Fibroblast of lung (primary cell): ENCODE data around the gene C14orf119. TPM values are rescaled to one million over a fixed set of nuclear protein-coding genes. Genes with fewer than 3 reads are reported as not detected.

Source experiments
- DNase-seq, 2 donors: peaks; one replicate each; pipeline versions ENCODE4 v3.0.0 to v3.0.0-alpha.2; 2010; ENCODE audit warnings: low read depth in 2 of 2
- H2AFZ ChIP-seq: 2 replicates; pipeline ENCODE4 v1.5.1; 2012; ENCODE audit warnings: low read length, control low read depth, inconsistent platforms
- H3K27ac ChIP-seq: 2 replicates; pipeline ENCODE4 v1.5.1; 2011; ENCODE audit warnings: low read length, control low read depth; ENCODE audit not compliant: insufficient read depth
- H3K27me3 ChIP-seq: 2 replicates; pipeline ENCODE4 v1.5.1; 2011; ENCODE audit warnings: mild to moderate bottlenecking, low read length; ENCODE audit not compliant: control insufficient read depth, insufficient read depth
- H3K36me3 ChIP-seq: 2 replicates; pipeline ENCODE4 v1.5.1; 2011; ENCODE audit warnings: low read length; ENCODE audit not compliant: control insufficient read depth, insufficient read depth
- H3K4me1 ChIP-seq: 2 replicates; pipeline ENCODE4 v1.5.1; 2011; ENCODE audit warnings: low read length; ENCODE audit not compliant: control insufficient read depth, insufficient read depth; ENCODE audit errors: extremely low read depth
- H3K4me2 ChIP-seq: 2 replicates; pipeline ENCODE4 v1.5.1; 2011; ENCODE audit warnings: low read length, control low read depth; ENCODE audit not compliant: insufficient read depth; ENCODE audit errors: extremely low read depth
- H3K4me3 ChIP-seq, 4 experiments: fragments of 200-600 bp in 1 of 4; sonication (generic) in 1 of 4; replicated peaks in 1 of 4; 2 replicates each; pipeline ENCODE4 v1.5.1; 2011 to 2016; ENCODE audit warnings: low read length in 4 of 4, low read depth in 3 of 4, mild to moderate bottlenecking in 3 of 4, control low read depth in 2 of 4, inconsistent platforms in 1 of 4, mixed read lengths in 1 of 4; ENCODE audit not compliant: insufficient read depth in 1 of 4; ENCODE audit errors: control extremely low read depth in 1 of 4
- H3K79me2 ChIP-seq: 2 replicates; pipeline ENCODE4 v1.5.1; 2012; ENCODE audit warnings: mild to moderate bottlenecking, low read length, inconsistent platforms; ENCODE audit not compliant: control insufficient read depth, insufficient read depth
- H3K9ac ChIP-seq: 2 replicates; pipeline ENCODE4 v1.5.1; 2011; ENCODE audit warnings: mild to moderate bottlenecking, low read length, control low read depth; ENCODE audit not compliant: insufficient read depth
- H3K9me3 ChIP-seq: 2 replicates; pipeline ENCODE4 v1.5.1; 2012; ENCODE audit warnings: low read depth, low read length; ENCODE audit not compliant: control insufficient read depth, insufficient read depth
- H4K20me1 ChIP-seq: 2 replicates; pipeline ENCODE4 v1.5.1; 2011; ENCODE audit warnings: low read length; ENCODE audit not compliant: control insufficient read depth, insufficient read depth; ENCODE audit errors: extremely low read depth
- EZH2 ChIP-seq: IDR thresholded peaks from 2 replicates; pipeline ENCODE4 v1.5.1; 2012; ENCODE audit warnings: low read length, control low read depth, mild to moderate bottlenecking; ENCODE audit errors: missing control alignments
- polyA plus RNA-seq, 2 donors: library from polyadenylated mRNA; depleted of rRNA in 1 of 2; stranded (reverse) in 1 of 2; unstranded in 1 of 2; fragments of >200 nt; gene quantifications; 2 replicates each; pipeline ENCODE4 v1.2.1, GENCODE V29; 2011 to 2012; ENCODE audit warnings: missing spikeins in 1 of 2
- total RNA-seq: library from RNA; depleted of rRNA; stranded (reverse); fragments of >200 nt; gene quantifications from 2 replicates; pipeline ENCODE4 v1.2.1, GENCODE V29; 2014
- TF ChIP-seq, protein P1 (sequence below), 2 donors: IDR thresholded peaks in 1 of 2; conservative IDR thresholded peaks in 1 of 2; 1 replicate in 1 of 2; 2 replicates in 1 of 2; pipeline ENCODE4 v1.5.1; 2011 to 2012; ENCODE audit warnings: low read length in 2 of 2, control low read depth in 1 of 2, inconsistent platforms in 1 of 2, low read depth in 1 of 2, mild to moderate bottlenecking in 1 of 2

The C14orf119 gene
- total and polyA plus RNA-seq, 2 donors (not counting 1 experiment from before 2014, with no cell fraction given) = 55.0 to 115 TPM

DNA sequence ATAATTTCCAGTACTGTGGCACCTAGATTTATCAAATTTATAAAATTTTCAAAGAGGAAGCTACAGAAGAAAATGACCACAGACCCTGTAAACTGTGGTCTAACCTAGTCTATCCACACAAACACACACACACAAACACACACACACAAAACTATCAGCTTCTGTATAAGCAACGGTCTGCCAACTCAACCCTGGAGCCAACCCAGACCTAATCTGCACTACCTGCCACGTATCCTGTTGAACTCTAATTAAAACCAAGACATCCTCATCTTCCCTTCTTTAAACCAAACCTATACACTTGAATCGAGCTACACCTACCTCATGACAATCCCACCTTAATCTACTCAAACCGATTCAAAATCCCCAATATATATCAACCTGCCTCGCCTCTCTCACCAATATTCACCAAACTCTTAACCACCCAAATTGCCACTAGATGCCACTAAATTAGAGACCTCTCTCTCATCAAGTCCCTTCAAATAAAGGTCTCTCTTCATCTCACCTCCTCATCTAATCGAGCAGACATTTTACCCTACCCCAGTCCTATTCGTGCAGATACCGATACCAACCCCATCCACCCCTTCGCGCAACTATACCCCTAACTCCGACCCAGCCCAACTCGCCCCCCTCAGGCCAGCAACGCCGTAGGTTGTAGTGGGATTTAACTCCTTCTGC, 1.2 kb upstream of the C14orf119 start:
- no peak overlapping the region for H2AFZ ChIP-seq
- H3K36me3 ChIP-seq = peaks cover 15% of the 10 kb centered on the region
- H3K79me2 ChIP-seq = peaks cover 76% of the 10 kb centered on the region
- no peak for DNase-seq
- H3K9ac ChIP-seq = peak overlapping the region; percentile 99
- peak overlapping the region; percentile 79 to 93 (median 87) for H3K4me3 ChIP-seq
- no peaks in the 10 kb centered on the region for H3K27me3 ChIP-seq
- H3K27ac ChIP-seq = peak overlapping the region; percentile 98
- peak overlapping the region; percentile 92 for H3K4me2 ChIP-seq
- no peak for TF ChIP-seq EZH2
- TF ChIP-seq, protein P1, sequence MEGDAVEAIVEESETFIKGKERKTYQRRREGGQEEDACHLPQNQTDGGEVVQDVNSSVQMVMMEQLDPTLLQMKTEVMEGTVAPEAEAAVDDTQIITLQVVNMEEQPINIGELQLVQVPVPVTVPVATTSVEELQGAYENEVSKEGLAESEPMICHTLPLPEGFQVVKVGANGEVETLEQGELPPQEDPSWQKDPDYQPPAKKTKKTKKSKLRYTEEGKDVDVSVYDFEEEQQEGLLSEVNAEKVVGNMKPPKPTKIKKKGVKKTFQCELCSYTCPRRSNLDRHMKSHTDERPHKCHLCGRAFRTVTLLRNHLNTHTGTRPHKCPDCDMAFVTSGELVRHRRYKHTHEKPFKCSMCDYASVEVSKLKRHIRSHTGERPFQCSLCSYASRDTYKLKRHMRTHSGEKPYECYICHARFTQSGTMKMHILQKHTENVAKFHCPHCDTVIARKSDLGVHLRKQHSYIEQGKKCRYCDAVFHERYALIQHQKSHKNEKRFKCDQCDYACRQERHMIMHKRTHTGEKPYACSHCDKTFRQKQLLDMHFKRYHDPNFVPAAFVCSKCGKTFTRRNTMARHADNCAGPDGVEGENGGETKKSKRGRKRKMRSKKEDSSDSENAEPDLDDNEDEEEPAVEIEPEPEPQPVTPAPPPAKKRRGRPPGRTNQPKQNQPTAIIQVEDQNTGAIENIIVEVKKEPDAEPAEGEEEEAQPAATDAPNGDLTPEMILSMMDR (conservative IDR thresholded peaks at IDR 0.05 in 1 of 2, IDR thresholded peaks at IDR 0.05 in 1 of 2; ENCODE audit: low read depth in 1 of 2, low read length in 2 of 2) = peak; percentile 27
- H3K9me3 ChIP-seq = no peaks in the 10 kb centered on the region
- H4K20me1 ChIP-seq = no peaks in the 10 kb centered on the region
- H3K4me1 ChIP-seq = no peaks in the 10 kb centered on the region

DNA sequence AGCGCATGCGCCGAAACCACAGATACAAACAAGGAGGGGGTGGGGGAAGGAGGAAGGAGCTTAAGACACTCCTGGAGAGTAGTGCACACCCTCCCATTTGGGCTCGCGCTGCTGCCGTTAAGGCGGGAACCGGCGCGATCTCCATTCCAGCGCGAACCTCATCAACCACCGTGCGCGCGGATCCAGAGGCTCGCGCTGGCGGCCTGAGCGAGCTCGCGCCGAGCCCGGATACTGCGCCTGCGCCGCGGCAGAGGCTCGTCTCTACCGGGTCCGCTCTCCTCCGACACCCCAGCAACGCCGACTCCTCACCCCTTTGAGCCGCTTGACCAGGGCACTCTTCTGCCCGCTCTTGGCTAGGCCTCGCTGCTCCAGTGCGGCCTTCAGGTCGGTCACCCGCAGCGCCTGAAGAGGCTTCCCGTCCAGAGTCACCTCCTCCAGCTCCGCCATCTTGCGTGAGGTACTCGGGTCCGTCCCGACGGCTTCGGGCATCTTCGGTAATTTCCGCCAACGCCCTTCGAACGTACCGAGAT, 574 bp upstream of the C14orf119 start, which contains the start of gene ACIN1:
Gene ACIN1 (minus strand): TSS at position 471 of the 530 bp plus-strand sequence. CDS start 24 bp downstream, at position 447.
- Histone ChIP-seq H4K20me1 (no peaks in the 10 kb centered on the region), H3K4me3 (peak within 1 kb of the TSS; percentile 79 to 93 (median 87)), H2AFZ (peak within 1 kb of the TSS; percentile 83), H3K9ac (peak within 1 kb of the TSS; percentile 99), H3K36me3 (peaks cover 11% of the 10 kb centered on the region), H3K27me3 (no peaks in the 10 kb centered on the region), H3K4me1 (no peaks in the 10 kb centered on the region), H3K79me2 (peaks cover 73% of the 10 kb centered on the region), H3K9me3 (no peaks in the 10 kb centered on the region), H3K4me2 (peak within 1 kb of the TSS; percentile 92), H3K27ac (peak within 1 kb of the TSS; percentile 98)
- no peak for TF ChIP-seq EZH2
- TF ChIP-seq, protein P1 (conservative IDR thresholded peaks at IDR 0.05 in 1 of 2, IDR thresholded peaks at IDR 0.05 in 1 of 2; ENCODE audit: low read depth in 1 of 2, low read length in 2 of 2) = no peak
- DNase-seq = peak; percentile 87 to 92

DNA sequence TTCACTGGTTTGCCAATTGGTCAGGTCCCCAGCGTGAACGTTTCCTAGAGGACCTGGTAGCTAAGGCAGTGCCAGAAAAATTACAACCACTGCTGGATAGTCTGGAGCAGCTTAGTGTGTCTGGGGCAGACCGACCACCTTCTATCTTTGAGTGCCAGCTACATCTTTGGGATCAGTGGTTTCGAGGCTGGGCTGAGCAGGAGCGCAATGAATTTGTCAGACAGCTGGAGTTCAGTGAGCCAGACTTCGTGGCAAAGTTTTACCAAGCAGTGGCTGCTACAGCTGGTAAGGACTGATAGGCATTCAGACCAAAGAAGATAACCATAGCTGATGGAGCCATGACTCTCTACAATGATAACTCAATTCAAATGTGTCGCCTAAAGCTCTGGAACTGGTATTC, 2.5 kb downstream of the C14orf119 start:
- Histone ChIP-seq H3K9me3 (no peaks in the 10 kb centered on the region), H2AFZ (no peak overlapping the region), H3K36me3 (peaks cover 5% of the 10 kb centered on the region), H3K9ac (no peak overlapping the region), H3K27ac (no peak overlapping the region), H3K4me3 (peak overlapping the region in 1 of 4 experiments; percentile 86), H3K27me3 (no peaks in the 10 kb centered on the region), H3K4me2 (peak overlapping the region; percentile 27), H4K20me1 (no peaks in the 10 kb centered on the region), H3K4me1 (no peaks in the 10 kb centered on the region), H3K79me2 (peaks cover 48% of the 10 kb centered on the region)
- no peak for TF ChIP-seq EZH2
- TF ChIP-seq, protein P1 (conservative IDR thresholded peaks at IDR 0.05 in 1 of 2, IDR thresholded peaks at IDR 0.05 in 1 of 2; ENCODE audit: low read depth in 1 of 2, low read length in 2 of 2) = no peak
- DNase-seq = no peak
